Nucleus accumbens (tissue), 56 donors: ENCODE results near the gene FXYD6.
A peak's percentile ranks its signal among the peaks of the same experiment; 100 is the strongest.
"Not testable (repeated sequence)": the region's sequence is repeated elsewhere in the genome, so short reads cannot be mapped to it uniquely, and the experiment has no call there.

Experiments used
- DNase-seq, 56 donors: peaks; one replicate each; lab custom pipeline; 2025; lab: John Stamatoyannopoulos, UW

FXYD6 gene

DNA sequence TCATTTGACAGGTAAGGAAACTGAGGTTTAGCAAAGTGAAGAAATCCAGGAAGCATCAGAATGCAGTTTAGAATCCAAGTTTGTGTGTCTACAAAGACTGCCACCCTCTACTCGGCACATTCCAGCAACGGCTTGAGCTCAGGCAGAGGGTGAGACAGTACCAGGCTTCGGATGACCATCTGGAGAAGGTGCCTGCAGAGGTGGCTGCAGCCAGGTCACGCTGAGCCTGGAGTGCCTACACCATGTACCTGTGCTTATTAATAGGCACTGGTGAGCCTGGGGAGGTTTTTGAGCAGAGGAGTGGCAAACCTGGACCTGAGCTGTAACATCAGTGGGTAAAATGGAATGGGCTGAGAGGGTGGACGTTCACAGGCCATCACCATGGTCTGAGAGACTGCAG is 4.7 kb downstream of the FXYD6 start:
- DNase-seq, result no peak

GRCh38 chr11:117871160-117871559 is 5.3 kb downstream of the FXYD6 start:
- DNase-seq, result peak in 1 of 56 donors; percentile 35

GRCh38 chr11:117870103-117870952 is 6.1 kb downstream of the FXYD6 start:
- peak in 21 of 56 donors; percentile 13 to 76 (median 39) for DNase-seq

DNA sequence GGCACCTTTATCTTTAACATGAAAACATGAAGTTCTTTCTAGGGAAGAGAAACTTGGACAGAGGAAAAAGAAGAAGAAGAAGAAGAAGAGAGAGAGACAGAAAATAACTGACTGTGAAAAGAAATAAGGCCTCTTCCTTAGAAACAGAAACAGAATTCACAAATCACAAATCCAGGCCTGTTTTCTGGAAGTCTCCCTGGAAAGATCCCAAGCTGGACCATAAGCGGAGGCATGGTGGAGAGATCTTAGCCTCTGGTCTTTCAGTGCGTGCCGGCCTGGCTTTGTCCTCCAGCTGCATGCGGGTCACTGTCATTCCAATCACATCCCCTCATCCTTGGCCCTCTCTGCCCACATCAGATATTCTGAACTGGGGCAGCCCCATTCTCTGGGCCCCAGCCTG is 6.9 kb downstream of the FXYD6 start:
- no peak for DNase-seq

DNA sequence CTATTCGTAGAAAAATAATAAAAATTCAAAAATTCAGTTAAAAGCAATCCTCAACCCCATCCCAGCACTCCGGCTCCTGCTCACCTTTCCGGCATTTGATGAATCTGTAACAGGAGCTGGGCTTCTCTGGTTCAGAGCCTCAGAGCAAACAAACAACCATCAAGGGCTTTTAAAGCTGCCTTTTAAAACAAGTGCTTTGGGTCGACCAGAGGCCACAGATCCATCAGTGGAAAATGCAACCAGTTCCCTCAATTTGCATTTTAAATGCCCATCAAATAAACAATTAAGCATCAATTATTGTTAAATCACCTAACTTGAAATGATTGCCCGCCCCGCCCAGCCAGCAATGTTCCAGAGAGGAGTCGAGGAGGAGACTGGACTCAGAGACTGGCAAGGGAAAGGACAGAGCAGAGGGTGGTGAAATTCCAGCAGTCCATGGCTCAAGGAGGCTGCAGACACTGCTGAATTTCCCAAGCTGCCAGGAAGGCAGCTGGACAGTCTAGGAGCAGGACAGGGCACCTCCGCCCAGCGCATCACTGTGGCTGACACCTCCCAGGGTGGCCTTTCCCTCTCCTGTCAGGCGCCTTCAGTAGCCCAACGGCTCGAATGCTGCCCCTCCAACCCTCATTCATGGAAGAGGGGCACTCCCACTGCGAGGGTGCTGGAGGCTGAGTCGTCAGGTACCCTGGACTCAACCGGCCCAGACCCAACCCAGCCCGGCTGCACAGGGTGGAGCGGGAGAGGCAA is 7.5 kb downstream of the FXYD6 start:
- no peak for DNase-seq

DNA sequence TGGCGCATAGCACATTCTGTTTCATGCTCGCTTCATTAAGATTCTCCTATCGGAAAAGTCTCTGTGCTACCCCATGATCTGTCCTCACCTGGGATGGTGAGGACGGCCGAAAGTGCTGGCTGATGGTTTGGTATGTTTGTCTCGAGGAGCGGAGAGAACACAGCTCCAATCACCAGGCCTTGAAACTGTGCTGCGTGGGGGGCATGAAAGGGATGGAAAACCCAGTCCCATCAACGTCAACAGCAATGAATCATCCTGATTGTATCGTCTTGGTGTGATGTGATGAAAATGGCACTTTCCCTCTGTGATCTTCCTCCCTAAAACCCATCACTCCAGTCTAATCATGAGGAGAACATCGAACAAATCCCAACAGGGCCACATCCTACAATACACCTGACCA is 8.4 kb downstream of the FXYD6 start:
- DNase-seq, result no peak

GRCh38 chr11:117866526-117866925 is 9.9 kb downstream of the FXYD6 start:
- peak in 28 of 56 donors; percentile 18 to 77 (median 45) for DNase-seq

DNA sequence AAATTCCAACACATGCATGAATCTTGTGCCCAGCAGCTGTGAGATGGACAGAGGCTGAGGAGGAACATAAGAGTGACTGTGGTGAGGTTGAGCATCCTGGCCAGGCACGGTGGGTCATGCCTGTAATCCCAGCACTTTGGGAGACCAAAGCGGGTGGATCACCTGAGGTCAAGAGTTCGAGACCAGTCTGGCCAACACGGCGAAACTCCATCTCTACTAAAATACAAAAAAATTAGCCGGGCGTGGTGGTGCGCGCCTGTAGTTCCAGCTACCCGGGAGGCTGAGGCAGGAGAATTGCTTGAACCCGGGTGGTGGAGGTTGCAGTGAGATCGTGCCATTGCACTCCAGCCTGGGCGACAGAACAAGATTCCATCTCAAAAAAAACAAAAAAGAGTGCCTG is 10.9 kb downstream of the FXYD6 start:
- DNase-seq, result not testable (repeated sequence)

GRCh38 chr11:117863383-117863782 is 13.1 kb downstream of the FXYD6 start:
- DNase-seq, result no peak

GRCh38 chr11:117862753-117863152 is 13.7 kb downstream of the FXYD6 start:
- DNase-seq, result no peak

DNA sequence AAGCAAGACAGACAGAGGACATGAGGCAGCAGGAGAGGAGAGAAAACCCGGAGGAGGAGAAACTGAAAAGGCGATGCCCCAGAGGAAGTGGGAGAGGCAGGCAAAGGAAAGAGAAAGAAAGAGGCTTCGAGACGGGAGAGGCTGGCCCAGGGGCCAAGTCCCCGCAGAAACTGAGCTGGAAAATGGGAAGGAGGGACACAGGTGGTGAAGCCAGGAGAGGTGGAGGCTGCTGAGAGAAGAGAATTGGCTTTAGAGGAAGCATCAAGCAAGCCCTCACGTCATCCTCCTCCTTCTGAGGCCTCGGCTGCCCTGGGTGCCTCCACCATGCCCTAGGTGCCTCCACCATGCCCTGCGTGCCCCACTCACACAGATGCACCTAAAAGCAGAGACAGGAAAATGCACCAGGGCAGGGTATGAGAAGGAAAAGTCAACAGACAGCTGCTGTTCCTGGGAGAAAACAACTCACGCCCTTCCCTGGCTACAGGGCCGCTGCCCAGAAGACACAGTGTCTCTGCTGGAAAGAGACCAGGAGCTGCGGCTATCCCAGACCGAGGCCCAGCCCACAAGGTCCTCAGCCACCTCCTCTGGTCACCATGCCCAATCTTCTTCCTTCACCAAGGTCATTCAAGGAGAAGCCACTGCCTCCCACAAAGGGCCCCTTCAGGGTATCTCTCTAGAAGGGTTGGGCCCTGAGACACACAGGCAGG is 14.3 kb downstream of the FXYD6 start:
- DNase-seq, result no peak

DNA sequence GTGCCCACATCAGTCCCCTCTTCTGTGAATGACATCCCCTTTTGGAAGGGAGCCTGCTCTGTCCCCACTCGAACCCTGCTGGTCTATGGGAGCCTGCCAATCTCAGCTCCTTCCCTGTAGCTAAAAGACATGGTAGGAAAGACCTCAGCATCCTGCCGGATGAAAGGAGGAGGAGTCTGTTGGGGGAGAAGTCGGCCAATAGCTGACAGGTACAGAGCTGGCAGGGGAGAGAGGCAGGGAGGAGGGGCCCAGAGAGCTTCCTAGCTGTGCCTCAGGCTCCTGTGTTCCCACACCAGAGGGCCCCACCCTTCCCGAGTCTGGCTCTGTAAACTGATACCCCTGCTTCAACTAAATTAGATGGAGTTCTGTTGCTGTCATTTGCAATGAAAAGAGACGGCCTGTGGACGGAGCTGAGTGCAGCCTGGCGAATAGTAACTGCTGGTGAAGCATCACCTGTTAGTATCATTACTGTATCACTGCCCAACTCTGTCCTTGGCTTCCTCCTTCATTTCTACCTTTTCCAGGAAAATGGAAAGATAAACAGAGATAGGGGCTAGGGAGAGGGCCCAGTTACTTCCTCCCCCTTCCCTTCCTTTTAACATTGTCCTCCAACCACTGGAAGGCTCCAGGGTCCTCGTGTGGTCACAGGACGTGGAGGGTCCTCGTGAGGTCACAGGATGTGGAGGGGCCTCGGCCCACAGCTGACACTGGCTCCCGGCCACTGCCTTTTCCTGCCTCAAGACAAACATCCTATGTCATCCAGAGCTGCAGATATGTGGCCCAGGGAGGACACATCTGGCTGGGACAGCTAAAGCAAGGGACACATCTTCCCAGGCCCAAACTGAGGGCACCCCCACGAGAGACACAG is 15.1 kb downstream of the FXYD6 start:
- DNase-seq, result peak in 1 of 56 donors; percentile 24

DNA sequence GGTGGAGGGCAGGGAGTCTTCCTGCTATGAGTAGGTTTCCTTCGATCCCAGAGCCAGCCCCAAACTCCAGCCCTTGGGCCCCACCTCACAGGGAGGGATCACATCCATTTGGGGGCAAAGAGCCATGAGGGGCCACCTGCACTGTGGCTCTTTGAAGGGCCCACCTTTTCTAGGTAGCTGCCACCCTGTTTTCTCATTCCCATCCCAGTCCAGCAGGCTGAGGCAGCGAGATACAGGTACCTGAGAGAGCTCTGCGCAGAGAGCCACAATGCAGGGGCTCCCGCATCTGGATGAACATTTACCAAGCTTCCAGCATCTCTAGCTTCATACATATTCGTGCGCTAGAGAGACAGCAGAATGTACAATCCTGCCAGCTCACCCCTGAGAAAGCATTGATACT is 16.3 kb downstream of the FXYD6 start:
- DNase-seq, result no peak

DNA sequence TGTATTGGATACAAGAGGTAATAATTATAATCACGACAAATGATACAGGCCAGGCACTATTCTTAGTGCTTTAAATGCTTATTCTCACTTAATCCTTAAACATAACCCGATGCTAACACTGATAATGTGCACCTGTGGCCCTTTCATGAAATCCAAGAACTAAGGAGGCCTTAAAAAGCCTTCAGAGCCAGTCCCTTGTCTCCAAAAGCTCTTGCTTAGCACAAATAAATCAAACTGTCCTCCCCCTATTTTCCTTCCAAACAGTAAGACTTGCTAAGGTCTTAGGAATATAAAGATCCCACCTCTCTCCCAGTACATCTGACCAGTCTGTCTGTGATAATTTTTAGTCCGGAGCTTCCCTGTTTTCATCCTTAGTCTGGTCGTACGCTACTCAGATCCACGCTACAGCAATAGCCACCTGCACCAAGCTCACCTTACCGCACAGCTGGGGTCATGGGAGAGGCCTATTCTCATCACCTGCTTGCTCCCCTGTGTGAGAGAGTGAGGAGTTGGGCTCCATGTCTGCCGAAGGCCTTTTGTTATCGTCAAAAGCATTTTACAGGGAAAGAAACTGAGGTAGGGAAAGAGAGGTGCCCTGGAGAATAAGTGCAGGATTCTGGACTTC is 16.9 kb downstream of the FXYD6 start:
- DNase-seq, result no peak

DNA sequence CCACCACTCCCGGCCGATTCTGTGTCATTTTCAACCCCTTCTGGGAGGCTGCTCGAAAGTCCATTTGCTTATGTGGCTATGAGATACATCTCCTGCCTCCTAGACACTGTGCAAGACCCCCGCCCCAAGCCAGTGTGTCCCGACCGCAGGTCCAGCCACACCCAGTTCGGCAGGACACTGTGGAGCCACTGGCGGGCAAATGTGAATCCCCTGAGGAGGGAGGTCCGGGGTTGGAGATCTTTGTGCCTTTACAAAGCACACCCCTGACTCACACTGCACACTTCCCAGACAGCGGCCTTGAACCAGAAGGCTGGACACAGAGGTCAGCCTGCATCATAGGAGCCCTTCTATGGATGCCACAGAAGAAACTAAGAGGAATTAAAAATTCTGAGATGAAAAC is 17.4 kb downstream of the FXYD6 start:
- DNase-seq, result no peak

DNA sequence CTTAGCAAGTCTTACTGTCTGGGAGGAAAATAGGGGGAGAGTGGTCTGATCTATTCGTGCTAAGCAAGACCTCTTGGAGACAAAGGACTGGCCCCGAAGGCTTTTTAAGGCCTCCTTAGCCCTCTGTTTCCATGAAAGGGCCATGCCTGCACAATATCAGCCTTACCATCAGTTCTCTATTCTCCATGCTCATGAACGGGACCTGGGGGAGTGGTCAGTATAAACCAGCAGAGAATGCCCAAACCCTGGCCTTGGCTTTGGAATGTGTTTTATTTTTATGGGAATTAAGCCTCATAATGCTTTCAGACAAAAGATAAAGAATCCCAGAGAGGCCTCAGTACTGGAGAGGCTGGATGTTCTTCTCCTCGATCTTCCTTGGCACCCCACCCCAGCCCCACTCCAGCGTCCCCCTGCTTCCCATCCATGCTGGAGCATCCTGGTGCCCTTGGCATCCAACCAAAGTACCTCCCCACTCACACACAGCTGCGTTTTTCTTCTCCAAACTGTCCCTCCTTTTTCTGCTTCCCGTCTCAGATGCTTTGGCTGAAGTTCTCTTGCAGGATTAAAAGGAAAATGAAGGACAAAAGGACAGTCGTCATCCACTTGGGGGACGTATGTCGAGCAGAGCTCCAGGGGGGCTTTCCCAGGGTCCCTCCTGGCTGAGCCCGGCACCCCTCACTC is 18.6 kb downstream of the FXYD6 start:
- no peak for DNase-seq

DNA sequence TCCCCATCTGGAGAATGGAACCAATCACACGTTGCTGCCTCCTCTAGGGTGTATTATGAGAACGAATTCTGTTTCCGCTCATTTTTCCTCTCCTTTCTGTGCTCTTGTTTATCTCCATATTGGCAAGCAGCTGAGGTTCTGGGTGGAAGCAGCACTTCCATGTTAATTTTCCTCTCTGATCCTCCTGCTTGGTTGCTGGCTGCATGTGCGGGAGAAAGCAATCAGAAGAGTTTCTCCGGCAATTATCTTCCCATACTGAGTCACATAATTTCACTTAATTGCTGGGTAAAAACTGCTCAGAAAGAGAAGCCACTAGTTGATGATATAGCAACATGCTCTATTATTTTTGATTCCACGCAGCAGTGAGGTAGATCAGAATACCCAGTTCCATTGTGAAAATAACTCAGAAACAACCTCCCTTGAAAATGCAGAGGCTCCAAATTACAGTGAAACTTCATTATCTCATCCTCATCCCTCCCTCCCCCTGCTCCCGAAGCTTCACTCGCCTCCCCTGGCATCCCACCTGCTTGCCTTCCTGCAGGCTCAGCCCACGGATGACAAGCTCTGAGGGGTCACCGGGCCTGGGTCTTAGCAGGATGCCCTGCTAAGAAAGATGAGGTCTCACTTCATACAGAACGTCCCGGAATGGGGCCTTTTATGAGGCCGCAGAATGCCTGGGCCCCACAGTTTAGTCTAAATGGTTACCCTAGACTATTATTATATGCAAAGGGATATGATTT is 20.4 kb downstream of the FXYD6 start:
- DNase-seq, result peak in 1 of 56 donors; percentile 39

- DNase-seq, result no peak
Observed at GRCh38 chr11:117855186-117855845, 21.1 kb downstream of the FXYD6 start.
